ENCODE data around the gene HEATR5A.

DNA sequence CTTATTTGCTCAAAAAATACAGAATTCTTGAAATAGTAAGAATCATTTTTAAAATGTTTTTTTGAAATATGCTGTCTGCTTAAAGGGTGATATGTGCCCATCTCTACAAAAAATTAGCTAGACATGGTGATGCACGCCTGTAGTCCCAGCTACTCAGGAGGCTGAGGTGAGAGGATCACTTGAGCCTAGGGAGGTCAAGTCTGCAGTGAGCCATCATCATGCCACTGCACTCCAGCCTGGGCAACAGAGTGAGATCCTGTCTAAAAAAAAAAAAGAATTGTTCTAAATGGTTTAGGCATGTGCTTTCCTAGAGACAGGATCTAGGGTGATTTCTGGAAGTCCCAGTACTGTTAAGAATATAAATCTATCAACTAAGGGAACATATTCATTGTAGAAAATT is 137.2 kb downstream of the HEATR5A start:
- TF ChIP-seq, protein P1, sequence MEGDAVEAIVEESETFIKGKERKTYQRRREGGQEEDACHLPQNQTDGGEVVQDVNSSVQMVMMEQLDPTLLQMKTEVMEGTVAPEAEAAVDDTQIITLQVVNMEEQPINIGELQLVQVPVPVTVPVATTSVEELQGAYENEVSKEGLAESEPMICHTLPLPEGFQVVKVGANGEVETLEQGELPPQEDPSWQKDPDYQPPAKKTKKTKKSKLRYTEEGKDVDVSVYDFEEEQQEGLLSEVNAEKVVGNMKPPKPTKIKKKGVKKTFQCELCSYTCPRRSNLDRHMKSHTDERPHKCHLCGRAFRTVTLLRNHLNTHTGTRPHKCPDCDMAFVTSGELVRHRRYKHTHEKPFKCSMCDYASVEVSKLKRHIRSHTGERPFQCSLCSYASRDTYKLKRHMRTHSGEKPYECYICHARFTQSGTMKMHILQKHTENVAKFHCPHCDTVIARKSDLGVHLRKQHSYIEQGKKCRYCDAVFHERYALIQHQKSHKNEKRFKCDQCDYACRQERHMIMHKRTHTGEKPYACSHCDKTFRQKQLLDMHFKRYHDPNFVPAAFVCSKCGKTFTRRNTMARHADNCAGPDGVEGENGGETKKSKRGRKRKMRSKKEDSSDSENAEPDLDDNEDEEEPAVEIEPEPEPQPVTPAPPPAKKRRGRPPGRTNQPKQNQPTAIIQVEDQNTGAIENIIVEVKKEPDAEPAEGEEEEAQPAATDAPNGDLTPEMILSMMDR (IDR thresholded peaks at IDR 0.05; ENCODE audit: low read depth, low read length) = no peak
- TF ChIP-seq EZH2phosphoT487 (IDR thresholded peaks at IDR 0.05; ENCODE audit: low read depth) = no peak

Measured in OCI-LY3 (cell line).